Stimulated activated CD8-positive, alpha-beta memory T cell treated with anti-CD3 and anti-CD28 coated beads, Interleukin-4, amount 100 ng/mL, for 24 hours (primary cell): ENCODE measurements around the gene GTPBP10.

Source experiments
- DNase-seq: peaks from one replicate; pipeline ENCODE4 v3.0.0-alpha.2; 2020; ENCODE audit warnings: low read depth

Gene GTPBP10

GRCh38 chr7:90433221-90433620, 86.7 kb downstream of the GTPBP10 start:
- DNase-seq: no peak
